ENCODE measurements around the gene SLC35E3. TPM values are rescaled to one million over a fixed set of nuclear protein-coding genes. Genes with fewer than 3 reads are reported as not detected.

SLC35E3 gene
- total RNA-seq = 2.1 and 2.7 TPM in 2 replicates

DNA sequence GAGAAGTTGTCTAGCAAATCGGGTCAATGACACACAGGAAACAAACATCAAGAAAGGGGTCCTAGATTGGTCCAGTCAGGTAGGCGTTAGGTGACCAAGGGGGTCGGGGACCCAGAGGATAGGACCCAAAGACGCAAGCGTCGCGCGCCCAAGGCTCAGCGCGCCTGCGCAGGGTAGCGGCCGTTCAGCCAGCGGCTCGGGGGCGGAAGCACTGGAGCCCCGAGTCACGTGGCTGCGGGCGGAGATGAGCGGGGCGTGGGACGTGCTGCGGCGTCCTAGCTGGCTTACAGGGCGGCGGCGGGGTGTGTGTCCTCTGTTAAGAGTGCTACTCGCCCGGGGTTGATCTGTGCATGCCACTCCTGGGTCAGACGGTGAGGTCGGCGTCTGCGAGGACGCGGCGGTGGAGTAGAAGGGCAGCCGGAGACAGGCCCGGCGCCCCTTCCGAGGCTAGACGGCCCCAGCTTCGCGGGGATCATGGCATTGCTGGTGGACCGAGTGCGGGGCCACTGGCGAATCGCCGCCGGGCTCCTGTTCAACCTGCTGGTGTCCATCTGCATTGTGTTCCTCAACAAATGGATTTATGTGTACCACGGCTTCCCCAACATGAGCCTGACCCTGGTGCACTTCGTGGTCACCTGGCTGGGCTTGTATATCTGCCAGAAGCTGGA, at the start of gene SLC35E3:
Gene SLC35E3, plus strand, starts transcription at position 273 of the 668 bp plus-strand sequence. Its CDS starts 202 bp downstream, at position 475.

DNA sequence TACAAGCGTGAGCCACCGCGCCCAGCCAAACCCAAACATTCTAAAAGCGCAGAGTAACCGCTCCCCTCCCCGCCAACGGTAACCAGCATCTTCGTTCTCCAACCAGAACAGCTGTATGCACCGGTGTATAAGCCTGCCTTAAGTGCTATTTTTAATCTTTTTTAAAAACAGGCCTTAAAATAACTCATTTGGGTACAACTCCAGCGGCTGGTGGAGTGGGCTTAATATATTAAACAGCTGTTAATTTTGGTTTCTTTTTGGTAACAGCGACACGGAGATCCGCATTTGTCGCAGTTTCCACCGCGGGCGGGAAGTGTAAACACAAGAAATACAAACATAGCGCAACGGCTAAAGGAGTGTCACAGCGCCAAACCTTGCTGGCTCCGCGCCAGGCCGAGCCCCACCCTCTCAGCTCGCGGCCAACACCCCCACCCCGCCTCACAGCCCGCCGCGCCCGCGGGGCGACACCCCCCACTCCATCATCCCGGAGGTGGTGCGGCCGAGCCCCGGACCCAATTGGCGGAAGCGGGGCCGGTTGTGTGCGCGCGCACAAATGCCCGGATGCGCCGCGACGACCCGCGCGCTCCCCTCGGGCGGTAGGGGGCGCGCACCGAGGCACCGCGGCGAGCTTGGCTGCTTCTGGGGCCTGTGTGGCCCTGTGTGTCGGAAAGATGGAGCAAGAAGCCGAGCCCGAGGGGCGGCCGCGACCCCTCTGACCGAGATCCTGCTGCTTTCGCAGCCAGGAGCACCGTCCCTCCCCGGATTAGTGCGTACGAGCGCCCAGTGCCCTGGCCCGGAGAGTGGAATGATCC, 61.8 kb downstream of the SLC35E3 start, which contains the start of gene MDM2:
Gene MDM2, plus strand, starts transcription at position 602 of the 812 bp plus-strand sequence. CDS start 301 bp downstream, outside the sequence.

Other genes starting within 250 kb of the SLC35E3 start
- 148 and 158 TPM in 2 replicates for gene RAP1B, start 135.3 kb upstream of the SLC35E3 start, total RNA-seq
- gene NUP107, start 59.2 kb upstream of the SLC35E3 start, total RNA-seq = 32.2 and 42.4 TPM in 2 replicates
- gene MDM2, start 62.0 kb downstream of the SLC35E3 start, total RNA-seq = 107 and 191 TPM in 2 replicates
- 7.5 and 19.8 TPM in 2 replicates for gene CPM, start 187.0 kb downstream of the SLC35E3 start, total RNA-seq